NT2/D1 (cell line): ENCODE results near the gene C1orf116.

ENCODE experiments used
- SUZ12 ChIP-seq: IDR thresholded peaks from 2 replicates; pipeline ENCODE4 v1.6.1; 2011; ENCODE audit not compliant: insufficient read length, insufficient read depth; ENCODE audit errors: extremely low read depth
- YY1 ChIP-seq: IDR thresholded peaks from 2 replicates; pipeline ENCODE4 v1.6.1; 2011; ENCODE audit not compliant: insufficient read length, insufficient read depth
- ZNF274 ChIP-seq: IDR thresholded peaks from 2 replicates; pipeline ENCODE4 v1.6.1; 2011; ENCODE audit warnings: mild to moderate bottlenecking, low read depth, low read length

DNA sequence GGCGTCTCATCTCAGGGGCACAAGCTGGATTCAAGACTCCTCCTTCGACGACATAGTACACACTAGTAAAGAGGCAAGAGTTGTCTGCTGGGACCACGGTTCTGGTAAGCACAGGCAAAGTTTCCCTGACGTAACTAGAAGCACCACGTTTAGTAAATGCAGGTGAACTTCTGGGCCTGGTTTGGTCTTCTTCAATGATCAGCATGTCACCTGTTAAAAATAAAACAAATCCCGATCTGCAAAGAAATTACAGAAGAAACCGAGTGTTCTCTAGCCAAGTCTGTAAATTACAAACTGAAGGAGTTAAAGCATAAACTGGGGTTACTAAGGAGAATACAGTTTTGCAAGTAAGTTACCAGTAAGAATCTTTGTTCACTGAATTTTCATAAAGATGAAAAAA lies 17.0 kb upstream of the C1orf116 start:
- TF ChIP-seq ZNF274 = no peak
- no peak for TF ChIP-seq SUZ12
- TF ChIP-seq YY1 = no peak
